Gastrocnemius medialis (tissue), 4 donors: Measurements from ENCODE around the gene IL12B. TPM values are rescaled to one million over a fixed set of nuclear protein-coding genes. Genes with fewer than 3 reads are reported as not detected.
A peak's percentile ranks its signal among the peaks of the same experiment; 100 is the strongest.

Experiments used
- ATAC-seq, 2 donors: fragments of 150-250 bp; one replicate each; pipeline ENCODE4 v1.9.1; 2016
- DNase-seq, 2 donors: peaks; one replicate each; pipeline ENCODE4 v3.0.0-alpha.2; 2019
- H3K27ac ChIP-seq, 4 donors: fragments of 200-600 bp; sonication (generic); 1 replicate in 1 of 4; 2 replicates in 3 of 4; pipeline ENCODE4 v1.5.1; 2016 to 2018; ENCODE audit warnings: mild to moderate bottlenecking in 2 of 4, moderate library complexity in 1 of 4
- H3K27me3 ChIP-seq, 3 donors: fragments of 200-600 bp; sonication (generic) in 2 of 3; 1 replicate in 1 of 3; 2 replicates in 2 of 3; pipeline versions ENCODE4 v1.5.1 to v1.6.0; 2016 to 2019; ENCODE audit warnings: mild to moderate bottlenecking in 1 of 3, moderate library complexity in 1 of 3
- H3K36me3 ChIP-seq, 2 donors: fragments of 200-600 bp; sonication (generic) in 1 of 2; one replicate each; pipeline ENCODE4 v1.5.1; 2017 to 2018
- H3K4me1 ChIP-seq, 2 donors: fragments of 200-600 bp; sonication (generic) in 1 of 2; one replicate each; pipeline ENCODE4 v1.5.1; 2016 to 2017; ENCODE audit warnings: mild to moderate bottlenecking in 2 of 2
- H3K4me3 ChIP-seq, 4 donors: fragments of 200-600 bp; sonication (generic) in 3 of 4; 1 replicate in 1 of 4; 2 replicates in 3 of 4; pipeline ENCODE4 v1.5.1; 2016 to 2019; ENCODE audit warnings: mild to moderate bottlenecking in 2 of 4
- H3K9me3 ChIP-seq, 3 donors: fragments of 200-600 bp; sonication (generic) in 2 of 3; 1 replicate in 1 of 3; 2 replicates in 2 of 3; pipeline ENCODE4 v1.5.1; 2016 to 2019
- POLR2A ChIP-seq, 2 donors: fragments of 450-650 bp; IDR thresholded peaks; one replicate each; pipeline ENCODE4 v1.6.1; 2017; ENCODE audit warnings: antibody characterized with exemption in 2 of 2, mild to moderate bottlenecking in 2 of 2, moderate library complexity in 2 of 2
- in situ Hi-C, 4 donors: fragments of 200-750 bp; cut with MboI; loops; one replicate each; pipeline versions ENCODE4 v1.15.0 to v1.8.0; 2017; ENCODE audit warnings: low sequenced_read_pairs in 4 of 4
- intact Hi-C: fragments of 100-400 bp; cut with DNase I; formaldehyde crosslinking; loops from one replicate; pipeline ENCODE4 v1.15.1; 2023; ENCODE audit warnings: low total_unique reads
- total RNA-seq, 4 donors: library from RNA; depleted of rRNA; stranded (reverse); fragments of >200 nt; gene quantifications; one replicate each; pipeline versions ENCODE4 v1.1.0 to v1.2.3, GENCODE V29; 2016
- TF ChIP-seq, protein P1 (sequence below), 5 experiments: fragments of 450-650 bp in 3 of 5; fragments of 200-600 bp in 2 of 5; sonication (generic) in 2 of 5; IDR thresholded peaks in 4 of 5; conservative IDR thresholded peaks in 1 of 5; 1 replicate in 4 of 5; 2 replicates in 1 of 5; pipeline ENCODE4 v1.5.1; 2016 to 2019; ENCODE audit warnings: antibody characterized with exemption in 5 of 5, mild to moderate bottlenecking in 3 of 5, moderate library complexity in 3 of 5

The IL12B gene
- total RNA-seq, 4 donors from 2014 or later: not detected

DNA sequence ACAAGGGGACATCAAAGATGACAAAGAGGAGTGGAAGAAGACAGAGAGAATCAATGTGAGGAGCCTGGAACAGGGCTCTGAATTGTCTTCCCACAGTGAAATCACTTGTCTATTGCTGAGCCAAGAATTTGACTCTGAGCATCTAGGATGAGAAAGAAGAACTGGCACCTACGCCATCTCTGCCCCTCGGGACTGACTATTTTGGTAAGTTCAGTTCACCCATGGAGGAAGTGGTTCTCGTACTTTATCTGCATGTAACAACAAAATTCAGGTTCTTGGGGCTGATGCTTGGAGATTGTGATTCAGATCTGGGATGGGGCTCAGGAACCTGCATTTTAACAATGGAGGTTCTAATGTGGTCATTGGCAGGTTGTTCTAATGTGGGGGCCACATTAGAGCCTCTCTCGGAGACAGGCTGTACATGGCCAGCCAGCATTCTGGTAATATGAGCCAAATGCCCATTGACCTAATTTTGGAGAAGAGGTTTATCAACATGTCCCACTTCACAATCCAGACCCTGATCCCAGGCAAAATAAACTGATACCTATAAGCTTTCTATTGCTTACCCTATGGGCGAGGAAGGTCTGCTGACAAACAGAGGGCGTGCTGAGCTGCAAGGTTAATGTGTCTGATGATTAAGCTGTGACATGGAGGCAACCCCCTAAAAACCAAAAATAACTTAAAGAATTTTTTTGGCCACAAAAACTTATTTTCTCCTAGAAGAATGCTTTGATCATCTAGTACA lies 2.7 kb upstream of the IL12B start:
- DNase-seq (no peak), ATAC-seq (no peak)
- no peak overlapping the region for H3K27ac ChIP-seq
- no peaks in the 10 kb centered on the region for H3K9me3 ChIP-seq
- intact Hi-C loops: no loop called here
- H3K27me3 ChIP-seq: peaks cover 9 to 19% (median 14%) of the 10 kb centered on the region in 3 donors
- H3K36me3 ChIP-seq: no peaks in the 10 kb centered on the region
- H3K4me1 ChIP-seq: no peaks in the 10 kb centered on the region
- TF ChIP-seq, protein P1, sequence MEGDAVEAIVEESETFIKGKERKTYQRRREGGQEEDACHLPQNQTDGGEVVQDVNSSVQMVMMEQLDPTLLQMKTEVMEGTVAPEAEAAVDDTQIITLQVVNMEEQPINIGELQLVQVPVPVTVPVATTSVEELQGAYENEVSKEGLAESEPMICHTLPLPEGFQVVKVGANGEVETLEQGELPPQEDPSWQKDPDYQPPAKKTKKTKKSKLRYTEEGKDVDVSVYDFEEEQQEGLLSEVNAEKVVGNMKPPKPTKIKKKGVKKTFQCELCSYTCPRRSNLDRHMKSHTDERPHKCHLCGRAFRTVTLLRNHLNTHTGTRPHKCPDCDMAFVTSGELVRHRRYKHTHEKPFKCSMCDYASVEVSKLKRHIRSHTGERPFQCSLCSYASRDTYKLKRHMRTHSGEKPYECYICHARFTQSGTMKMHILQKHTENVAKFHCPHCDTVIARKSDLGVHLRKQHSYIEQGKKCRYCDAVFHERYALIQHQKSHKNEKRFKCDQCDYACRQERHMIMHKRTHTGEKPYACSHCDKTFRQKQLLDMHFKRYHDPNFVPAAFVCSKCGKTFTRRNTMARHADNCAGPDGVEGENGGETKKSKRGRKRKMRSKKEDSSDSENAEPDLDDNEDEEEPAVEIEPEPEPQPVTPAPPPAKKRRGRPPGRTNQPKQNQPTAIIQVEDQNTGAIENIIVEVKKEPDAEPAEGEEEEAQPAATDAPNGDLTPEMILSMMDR (IDR thresholded peaks at IDR 0.05 in 4 of 5, conservative IDR thresholded peaks at IDR 0.05 in 1 of 5): no peak
- no peak for TF ChIP-seq POLR2A (IDR thresholded peaks at IDR 0.05)
- in situ Hi-C loops: no loop called here
- no peak overlapping the region for H3K4me3 ChIP-seq

DNA sequence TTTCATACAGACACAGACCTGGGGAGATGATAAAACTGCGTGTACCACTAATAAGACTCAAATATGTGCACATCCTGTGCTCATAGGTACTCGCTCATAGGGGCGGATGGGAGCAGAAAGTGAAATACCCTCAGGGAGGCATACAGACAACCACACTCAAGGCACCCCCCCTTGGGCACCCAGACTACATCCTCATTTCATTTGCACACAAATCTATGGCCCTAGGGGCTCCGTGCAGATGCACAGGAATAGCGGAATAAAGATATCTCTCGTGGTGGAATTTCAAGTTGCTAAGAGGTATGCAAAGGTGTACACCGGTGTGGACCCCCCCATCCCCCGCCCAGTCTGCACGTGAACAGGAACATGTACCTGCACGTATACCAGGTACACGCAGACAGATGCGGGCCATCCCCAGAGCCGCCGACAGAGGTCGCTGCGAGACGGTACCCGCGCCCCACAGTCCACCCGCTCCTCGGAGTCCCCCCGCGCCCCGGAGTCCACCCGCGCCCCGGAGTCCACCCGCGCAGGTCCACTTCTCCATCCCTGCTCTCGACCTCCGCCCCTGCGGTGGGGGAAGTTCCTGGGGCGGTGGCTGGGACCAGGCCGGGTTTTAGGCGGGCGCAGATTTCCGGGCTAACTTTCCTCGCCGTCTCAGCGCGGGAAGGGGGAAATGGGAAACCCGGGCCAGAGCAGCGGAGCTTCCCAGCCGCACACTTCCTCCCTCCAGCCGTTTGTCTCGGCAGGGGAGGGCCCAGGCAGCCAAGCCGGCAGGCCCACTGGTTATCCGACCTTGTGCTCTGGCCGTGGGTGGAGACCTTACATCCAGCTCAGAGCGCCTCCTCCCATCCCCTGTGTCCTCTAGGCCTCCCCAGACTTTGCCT lies 1.0 kb upstream of the IL12B start:
- Histone ChIP-seq H3K27me3 (peaks cover 9 to 19% (median 17%) of the 10 kb centered on the region in 3 donors), H3K4me3 (peak overlapping the region; percentile 37 to 52 (median 44)), H3K9me3 (no peaks in the 10 kb centered on the region), H3K27ac (no peak overlapping the region), H3K36me3 (no peaks in the 10 kb centered on the region), H3K4me1 (no peaks in the 10 kb centered on the region)
- peak in 1 of 2 donors; percentile 53 for ATAC-seq
- in situ Hi-C loops: no loop called here
- intact Hi-C loops: no loop called here
- no peak for TF ChIP-seq POLR2A (IDR thresholded peaks at IDR 0.05)
- TF ChIP-seq, protein P1 (IDR thresholded peaks at IDR 0.05 in 4 of 5, conservative IDR thresholded peaks at IDR 0.05 in 1 of 5): peak; percentile 32 to 61 (median 48)
- DNase-seq: peak; percentile 4 to 16

DNA sequence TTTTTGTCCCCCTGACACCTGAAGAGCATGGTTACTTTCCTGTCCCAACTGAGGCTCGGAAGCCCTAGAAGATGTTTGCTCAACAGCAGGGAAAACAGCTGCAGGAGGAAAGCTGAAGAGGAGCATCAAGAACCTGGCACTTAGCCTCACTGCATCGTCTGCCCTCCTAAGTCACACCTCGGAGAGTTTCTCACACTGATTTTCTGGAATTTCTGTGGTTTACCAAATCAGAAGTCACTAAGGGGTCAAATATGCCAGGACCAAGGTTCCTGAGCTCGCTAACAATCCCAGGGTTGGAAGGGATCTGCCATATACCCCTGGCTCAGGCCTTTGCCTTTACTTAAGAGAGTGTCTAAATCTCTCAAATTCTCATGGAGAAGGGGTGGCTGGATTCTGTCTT lies 5.3 kb downstream of the IL12B start:
- H3K4me3 ChIP-seq: no peak overlapping the region
- H3K27ac ChIP-seq: no peak overlapping the region
- TF ChIP-seq, protein P1 (IDR thresholded peaks at IDR 0.05 in 4 of 5, conservative IDR thresholded peaks at IDR 0.05 in 1 of 5): no peak
- TF ChIP-seq POLR2A (IDR thresholded peaks at IDR 0.05): no peak
- intact Hi-C loops: no loop called here
- ATAC-seq (no peak), DNase-seq (no peak)
- no peaks in the 10 kb centered on the region for H3K9me3 ChIP-seq
- peaks cover 0 to 11% (median 4%) of the 10 kb centered on the region in 3 donors for H3K27me3 ChIP-seq
- H3K36me3 ChIP-seq: no peaks in the 10 kb centered on the region
- H3K4me1 ChIP-seq: no peaks in the 10 kb centered on the region
- in situ Hi-C loops: loop anchor here in 1 of 4 donors (10.0 kb wide), 1 partner anchor 110 kb away; no protein-coding TSS in a partner anchor

DNA sequence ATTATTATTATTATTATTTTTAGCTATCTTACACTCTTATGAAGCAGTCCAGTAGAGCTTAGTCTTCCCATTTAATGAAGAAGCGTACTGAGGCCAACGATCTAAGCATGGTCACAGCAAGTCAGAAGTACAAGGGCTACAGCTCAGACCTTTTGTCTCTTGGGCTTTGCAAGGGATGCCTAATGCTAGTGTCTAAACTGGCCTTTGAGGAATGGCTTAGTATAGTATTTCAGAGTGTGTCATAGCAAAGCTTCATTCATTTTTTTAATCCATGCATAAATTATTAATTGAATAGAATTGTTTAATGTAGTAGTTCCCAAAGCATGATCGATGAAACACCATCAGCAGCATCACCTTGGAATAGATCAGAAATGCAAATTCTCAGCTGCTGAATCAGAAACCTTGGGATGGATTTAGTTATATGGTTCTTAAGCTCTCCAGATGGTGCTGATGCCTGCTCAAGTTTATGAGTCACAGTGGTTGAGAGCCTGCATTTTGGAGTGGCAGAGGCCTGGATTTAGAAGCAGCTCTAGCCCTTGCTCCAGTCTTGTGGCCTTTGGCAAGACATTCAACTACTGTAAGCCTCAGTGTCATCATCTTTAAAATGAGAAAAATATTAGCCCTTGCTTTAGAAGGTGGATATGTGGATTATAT lies 6.1 kb downstream of the IL12B start:
- no peaks in the 10 kb centered on the region for H3K36me3 ChIP-seq
- in situ Hi-C loops: loop anchor here in 1 of 4 donors (10.0 kb wide), 1 partner anchor 111 kb away; no protein-coding TSS in a partner anchor
- peaks cover 0 to 7% (median under 1%) of the 10 kb centered on the region in 3 donors for H3K27me3 ChIP-seq

More for the DNA sequence above, 6.1 kb downstream of the IL12B start:
- ATAC-seq (no peak), DNase-seq (no peak)
- Histone ChIP-seq H3K4me1 (no peaks in the 10 kb centered on the region), H3K27ac (no peak overlapping the region), H3K4me3 (no peak overlapping the region), H3K9me3 (no peaks in the 10 kb centered on the region)
- intact Hi-C loops: no loop called here
- no peak for TF ChIP-seq POLR2A (IDR thresholded peaks at IDR 0.05)
- TF ChIP-seq, protein P1 (IDR thresholded peaks at IDR 0.05 in 4 of 5, conservative IDR thresholded peaks at IDR 0.05 in 1 of 5): no peak
